Mesodermal cell (in vitro differentiated cells): ENCODE measurements around the gene ARHGAP10.
"Not testable (repeated sequence)": the region's sequence is repeated elsewhere in the genome, so short reads cannot be mapped to it uniquely, and the experiment has no call there.

Source experiments
- H3K27ac ChIP-seq: 2 replicates; pipeline ENCODE4 v1.7.0; 2013; ENCODE audit warnings: mild to moderate bottlenecking, low read depth, low read length, moderate library complexity; ENCODE audit not compliant: severe bottlenecking
- H3K36me3 ChIP-seq: 2 replicates; pipeline ENCODE4 v1.7.1; 2013; ENCODE audit warnings: mild to moderate bottlenecking, low read length, moderate library complexity; ENCODE audit not compliant: control insufficient read depth, insufficient read depth
- H3K4me1 ChIP-seq: one replicate; pipeline ENCODE4 v1.7.1; 2013; ENCODE audit warnings: mild to moderate bottlenecking, low read length; ENCODE audit not compliant: insufficient read depth, control insufficient read depth, poor library complexity, severe bottlenecking
- H3K4me3 ChIP-seq: 2 replicates; pipeline ENCODE4 v1.7.0; 2013; ENCODE audit warnings: low read length, control low read depth, mild to moderate bottlenecking; ENCODE audit not compliant: insufficient read depth, poor library complexity, severe bottlenecking; ENCODE audit errors: extremely low read depth
- H3K9me3 ChIP-seq: 2 replicates; pipeline ENCODE4 v1.7.1; 2013; ENCODE audit warnings: mild to moderate bottlenecking, low read length, moderate library complexity; ENCODE audit not compliant: control insufficient read depth
- WGBS, 2 experiments: methylation state at CpG; one replicate each; pipeline ENCODE4 v1.1.5; 2013; ENCODE audit warnings: missing lambda C conversion rate in 2 of 2; ENCODE audit not compliant: insufficient coverage in 2 of 2; 5-methylcytosine and 5-hydroxymethylcytosine counted together

ARHGAP10 gene

DNA sequence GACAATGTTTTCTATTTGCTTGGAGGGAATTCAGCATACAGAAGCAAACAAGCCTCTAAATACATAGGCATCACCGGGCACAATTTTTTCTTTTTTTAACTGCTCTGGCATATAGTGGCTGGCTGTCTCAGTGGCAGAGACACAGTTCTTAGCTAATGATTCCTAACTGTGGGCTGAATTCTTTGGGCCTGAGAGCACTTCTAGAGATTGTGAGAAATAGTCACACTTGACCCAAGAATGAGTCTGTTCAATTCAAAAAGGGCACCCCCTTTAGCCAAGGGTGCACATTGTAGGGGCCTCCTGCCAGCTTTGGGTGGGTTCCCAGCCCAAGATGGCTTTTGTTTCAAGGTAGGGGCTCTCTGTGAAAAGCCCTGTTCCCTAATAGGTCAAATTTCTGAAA lies 345.7 kb downstream of the ARHGAP10 start:
- no peak overlapping the region for H3K27ac ChIP-seq
- no CpG with 5 or more reads among the region's 1 CpG for WGBS, 2 experiments
- H3K9me3 ChIP-seq, result peaks cover 11% of the 10 kb centered on the region
- H3K4me3 ChIP-seq, result no peak overlapping the region
- H3K36me3 ChIP-seq, result peaks cover 31% of the 10 kb centered on the region
- H3K4me1 ChIP-seq, result no peaks in the 10 kb centered on the region

DNA sequence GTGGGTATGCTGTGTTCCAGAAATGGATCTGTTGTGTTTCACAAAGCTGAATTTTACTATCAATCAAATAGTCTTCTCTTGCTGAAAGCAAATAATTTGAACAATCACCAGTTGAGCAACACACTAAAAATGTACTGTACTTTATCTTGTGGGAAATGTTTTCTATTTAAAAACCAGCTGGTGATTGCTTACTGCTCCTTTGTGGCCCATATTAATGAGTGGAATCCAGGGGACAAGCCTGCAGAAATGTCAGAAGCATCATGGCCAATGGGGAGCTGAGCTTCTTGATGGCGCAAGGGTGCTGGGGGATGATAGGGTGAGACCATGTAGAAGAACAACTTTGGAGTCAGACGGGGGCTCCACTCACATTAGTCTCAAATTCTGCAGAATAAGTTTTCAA lies 346.2 kb downstream of the ARHGAP10 start:
- peaks cover 26% of the 10 kb centered on the region for H3K36me3 ChIP-seq
- WGBS, 2 experiments, result 93% methylated on average over 2 of the region's 2 CpGs; no CpG with 5 or more reads in 1 of the 2 experiments

DNA sequence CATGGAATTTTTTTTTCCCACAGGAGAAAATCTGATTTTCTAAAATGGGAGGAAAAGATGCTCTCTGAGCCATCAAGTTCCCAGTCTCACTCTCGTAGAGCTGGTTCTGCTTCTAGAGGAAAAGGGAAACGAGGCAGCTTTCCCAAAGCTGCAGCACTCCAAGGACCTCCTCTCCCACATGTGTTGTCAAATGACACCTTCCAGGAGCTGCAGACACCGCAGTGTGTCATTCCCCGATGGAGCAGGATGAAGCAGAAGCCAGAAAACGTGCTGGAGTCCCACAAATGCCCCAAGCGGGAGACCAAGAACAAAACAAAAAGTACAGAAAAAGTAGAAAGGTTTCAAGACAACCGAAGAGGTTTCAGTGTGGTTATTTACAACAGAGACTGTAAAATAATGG lies 348.1 kb downstream of the ARHGAP10 start:
- H3K27ac ChIP-seq, result no peak overlapping the region
- no peaks in the 10 kb centered on the region for H3K4me1 ChIP-seq
- WGBS, 2 experiments, result 77 to 95% methylated on average over 4 to 5 of the region's 7 CpGs
- no peak overlapping the region for H3K4me3 ChIP-seq
- peaks cover 8% of the 10 kb centered on the region for H3K36me3 ChIP-seq
- no peaks in the 10 kb centered on the region for H3K9me3 ChIP-seq

More for the DNA sequence above, 346.2 kb downstream of the ARHGAP10 start:
- Histone ChIP-seq H3K9me3 (peaks cover 11% of the 10 kb centered on the region), H3K27ac (no peak overlapping the region), H3K4me1 (no peaks in the 10 kb centered on the region), H3K4me3 (no peak overlapping the region)

DNA sequence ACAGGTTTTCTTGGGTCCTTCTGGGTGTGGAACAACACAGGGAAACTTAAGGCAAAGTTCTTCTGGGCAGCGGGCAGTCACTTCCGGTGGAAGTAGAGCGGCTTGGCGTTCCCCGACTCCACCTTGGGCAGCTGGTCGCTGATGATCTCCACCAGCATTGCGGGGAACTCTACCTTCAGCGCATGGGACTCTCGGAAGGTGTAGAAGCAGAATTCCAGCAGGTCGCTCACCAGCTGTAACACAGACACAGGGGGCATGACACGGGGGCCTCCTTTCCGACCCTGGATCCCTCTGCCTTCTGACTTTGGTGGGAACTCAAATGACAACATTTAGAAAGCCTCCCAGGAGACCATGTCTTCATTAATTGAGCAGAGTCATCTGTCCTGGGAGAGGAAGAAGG lies 349.4 kb downstream of the ARHGAP10 start:
- WGBS, 2 experiments, result 93 to 97% methylated on average over 12 of the region's 12 CpGs
- Histone ChIP-seq H3K27ac (no peak overlapping the region), H3K36me3 (peaks cover 5% of the 10 kb centered on the region), H3K4me3 (no peak overlapping the region), H3K9me3 (no peaks in the 10 kb centered on the region), H3K4me1 (no peaks in the 10 kb centered on the region)

DNA sequence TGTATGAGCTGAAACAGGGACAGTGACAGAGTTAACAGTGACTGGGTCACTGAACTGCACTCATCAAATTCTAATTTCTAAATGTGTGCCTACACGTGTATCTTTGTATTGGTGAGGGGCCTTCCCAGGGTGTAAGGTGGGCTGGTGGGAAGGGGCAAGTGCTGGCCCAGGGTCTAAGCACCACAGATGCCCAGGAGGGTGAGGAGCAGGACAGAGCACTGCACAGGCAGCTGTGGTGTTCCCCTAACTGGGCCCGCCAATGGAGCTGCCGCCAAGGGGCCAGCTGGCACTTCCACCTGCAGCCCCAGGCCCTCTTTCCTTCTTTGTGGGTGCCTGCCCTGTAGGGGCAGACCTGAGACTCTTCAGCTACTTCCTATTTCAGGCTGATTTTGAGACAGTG lies 349.9 kb downstream of the ARHGAP10 start:
- H3K9me3 ChIP-seq, result no peaks in the 10 kb centered on the region
- H3K36me3 ChIP-seq, result peaks cover 4% of the 10 kb centered on the region
- H3K27ac ChIP-seq, result no peak overlapping the region
- H3K4me3 ChIP-seq, result no peak overlapping the region
- 88 to 93% methylated on average over 2 to 3 of the region's 3 CpGs for WGBS, 2 experiments
- no peaks in the 10 kb centered on the region for H3K4me1 ChIP-seq

DNA sequence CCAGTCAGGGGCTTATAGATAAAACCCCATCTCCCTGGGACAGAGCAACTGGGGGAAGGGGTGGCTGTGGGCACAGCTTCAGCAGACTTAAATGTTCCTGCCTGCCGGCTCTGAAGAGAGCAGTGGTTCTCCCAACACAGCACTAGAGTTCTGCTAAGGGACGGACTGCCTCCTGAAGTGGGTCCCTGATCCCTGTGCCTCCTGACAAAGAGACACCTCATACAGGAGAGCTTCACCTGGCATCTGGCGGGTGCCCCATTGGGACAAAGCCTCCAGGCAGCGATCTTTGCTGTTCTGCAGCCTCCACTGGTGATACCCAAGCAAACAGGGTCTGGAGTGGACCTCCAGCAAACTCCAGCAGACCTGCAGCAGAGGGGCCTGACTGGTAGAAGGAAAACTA lies 351.2 kb downstream of the ARHGAP10 start:
- not testable (repeated sequence) for H3K9me3 ChIP-seq, H3K4me1 ChIP-seq, H3K27ac ChIP-seq, H3K36me3 ChIP-seq, H3K4me3 ChIP-seq
- 94 to 100% methylated on average over 2 to 3 of the region's 4 CpGs for WGBS, 2 experiments

DNA sequence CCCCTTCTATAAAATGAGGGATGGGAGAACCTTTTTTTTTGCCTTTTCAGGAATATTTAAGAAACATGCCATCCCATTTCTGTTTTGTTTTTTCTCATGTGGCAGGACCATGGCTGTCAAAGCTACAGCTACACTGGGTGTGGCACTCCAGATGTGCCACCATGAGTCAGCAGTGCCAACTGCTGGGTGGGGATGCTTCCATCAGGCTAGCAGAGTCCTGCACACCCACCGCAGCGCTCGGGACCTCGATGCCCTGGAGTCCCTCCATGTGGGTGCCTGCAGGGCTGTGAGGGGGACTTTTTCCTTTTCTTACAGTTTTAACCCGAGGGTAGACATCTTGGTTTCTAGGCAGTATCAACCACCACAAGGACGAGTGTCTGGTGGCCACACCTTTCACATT lies 357.7 kb downstream of the ARHGAP10 start:
- H3K36me3 ChIP-seq, result no peaks in the 10 kb centered on the region
- WGBS, 2 experiments, result 80 to 95% methylated on average over 5 of the region's 6 CpGs
- no peak overlapping the region for H3K4me3 ChIP-seq
- H3K4me1 ChIP-seq, result no peaks in the 10 kb centered on the region
- H3K9me3 ChIP-seq, result no peaks in the 10 kb centered on the region
- no peak overlapping the region for H3K27ac ChIP-seq

DNA sequence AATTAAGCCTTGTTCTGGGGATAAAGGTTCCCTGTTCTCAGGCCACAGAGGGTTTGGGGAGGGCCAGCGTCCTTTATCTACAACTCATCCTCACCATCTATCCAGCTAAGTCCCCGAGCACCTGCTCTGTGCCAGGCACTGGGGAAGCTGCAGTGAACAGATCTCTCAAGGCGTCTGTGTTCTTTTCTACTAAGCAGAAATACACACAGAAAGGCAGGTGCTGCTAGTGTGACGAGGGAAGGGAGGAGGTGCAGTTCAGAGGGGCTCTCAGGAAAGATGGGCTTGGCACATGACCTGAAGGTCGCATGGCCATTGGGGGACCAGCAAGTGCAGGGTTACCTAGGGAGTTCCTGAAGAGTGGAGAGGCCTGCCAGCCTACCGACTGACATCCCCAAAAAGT lies 358.1 kb downstream of the ARHGAP10 start:
- no peaks in the 10 kb centered on the region for H3K4me1 ChIP-seq
- 89 to 92% methylated on average over 3 to 4 of the region's 6 CpGs for WGBS, 2 experiments
- H3K36me3 ChIP-seq, result no peaks in the 10 kb centered on the region
- H3K27ac ChIP-seq, result no peak overlapping the region
- H3K4me3 ChIP-seq, result no peak overlapping the region
- H3K9me3 ChIP-seq, result no peaks in the 10 kb centered on the region

DNA sequence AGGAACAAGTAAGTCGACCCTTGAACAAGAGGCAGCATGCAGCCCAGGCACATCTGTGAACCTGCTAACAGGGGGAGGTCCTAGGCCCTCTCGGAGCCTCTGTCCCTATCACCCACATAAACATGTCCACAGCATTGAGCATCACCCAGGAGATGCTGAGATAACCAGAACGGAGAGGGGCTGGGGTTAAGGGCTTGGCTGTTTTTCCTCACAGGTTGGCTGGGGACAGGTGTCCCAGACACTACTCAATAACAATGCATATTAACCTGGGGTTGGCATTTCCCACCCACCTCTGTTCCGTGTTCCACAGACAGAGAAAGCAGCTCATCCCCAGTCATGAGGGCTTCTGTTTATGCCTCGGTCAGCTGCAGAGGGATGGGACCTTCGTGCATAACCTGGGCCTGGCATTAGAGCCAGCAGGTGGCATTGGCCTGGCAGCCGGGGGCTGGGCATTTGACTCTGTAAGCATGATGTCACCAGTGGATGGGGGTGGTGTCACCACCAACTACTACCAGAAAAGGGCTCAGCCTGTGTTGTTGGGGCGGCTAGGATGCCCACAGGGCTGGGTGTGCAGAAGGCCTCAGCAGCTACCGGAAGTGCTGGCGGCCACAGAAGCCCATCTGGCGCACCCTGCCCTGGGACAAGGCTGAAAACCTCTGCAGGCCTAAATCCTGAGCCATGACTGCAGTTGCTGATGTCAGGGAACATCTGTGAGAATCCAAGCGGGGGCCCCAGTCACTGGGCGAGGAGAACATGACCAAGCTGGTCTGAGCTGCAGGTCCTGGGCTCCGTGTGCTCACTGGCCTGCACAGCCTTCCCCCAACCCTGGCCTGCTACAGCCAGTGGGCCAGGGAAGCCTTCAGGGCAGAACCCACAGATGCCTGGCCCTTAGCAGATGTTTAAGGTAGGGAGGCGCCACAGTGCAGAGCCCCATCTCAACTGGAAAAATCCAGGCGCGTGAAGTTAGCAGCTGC lies 358.9 kb downstream of the ARHGAP10 start:
- H3K4me3 ChIP-seq, result no peak overlapping the region
- H3K27ac ChIP-seq, result no peak overlapping the region
- H3K4me1 ChIP-seq, result no peaks in the 10 kb centered on the region
- no peaks in the 10 kb centered on the region for H3K36me3 ChIP-seq
- no peaks in the 10 kb centered on the region for H3K9me3 ChIP-seq
- WGBS, 2 experiments, result 92 to 95% methylated on average over 12 of the region's 17 CpGs

DNA sequence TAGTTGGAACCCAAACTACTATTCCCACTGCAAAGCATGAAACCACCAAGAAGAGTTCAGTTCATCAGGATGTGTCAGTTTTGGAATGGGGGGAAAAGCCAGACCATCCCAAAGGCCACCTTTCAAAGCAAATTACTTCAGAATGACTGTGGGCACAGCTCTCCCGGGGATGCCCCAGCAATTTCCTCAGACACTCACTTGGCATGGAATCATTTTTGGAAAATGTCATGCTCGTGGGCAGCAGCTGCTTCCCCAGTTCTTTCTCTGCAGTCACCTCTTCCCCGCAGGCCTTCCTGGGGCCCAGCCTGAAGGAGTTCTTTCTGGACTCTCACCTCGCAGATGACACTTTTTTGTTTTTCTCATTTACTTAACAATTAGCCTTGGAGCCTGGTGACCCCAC lies 360.0 kb downstream of the ARHGAP10 start:
- 84 to 96% methylated on average over 4 of the region's 4 CpGs for WGBS, 2 experiments
- Histone ChIP-seq H3K9me3 (no peaks in the 10 kb centered on the region), H3K27ac (no peak overlapping the region)

DNA sequence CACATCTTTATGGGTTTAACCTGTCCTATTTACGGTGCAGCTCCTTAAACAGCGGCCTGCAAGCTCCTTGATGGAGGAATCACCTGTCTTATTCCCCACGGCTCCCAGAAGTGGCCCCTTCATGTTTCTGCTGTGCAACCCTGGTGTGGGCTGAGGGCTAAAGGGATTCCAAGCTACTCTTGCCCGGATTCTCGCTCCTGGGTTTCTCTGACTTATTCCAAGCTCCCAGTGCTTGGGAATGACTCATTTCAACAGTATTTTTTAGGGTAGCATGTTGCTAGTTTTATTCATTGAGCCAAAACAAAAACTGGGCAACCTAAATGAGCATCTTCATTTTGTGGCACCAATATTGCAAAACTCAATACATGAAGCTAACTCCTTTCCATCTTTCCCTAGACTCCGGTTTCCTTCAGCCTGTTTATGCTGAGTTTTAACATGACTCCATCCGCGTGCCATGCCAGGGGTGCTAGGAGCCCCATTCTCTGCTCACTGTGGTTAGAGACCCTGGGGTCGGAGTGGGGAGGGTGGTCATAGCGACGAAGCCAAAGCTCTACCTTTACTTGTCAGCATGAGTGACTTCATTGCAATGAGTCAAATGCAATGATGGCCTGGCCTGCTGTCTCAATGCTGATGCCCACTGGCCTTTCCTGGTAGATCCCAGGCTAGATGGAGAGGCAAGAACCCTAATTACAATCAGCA lies 360.6 kb downstream of the ARHGAP10 start:
- Histone ChIP-seq H3K4me1 (no peaks in the 10 kb centered on the region), H3K27ac (no peak overlapping the region), H3K9me3 (no peaks in the 10 kb centered on the region), H3K4me3 (no peak overlapping the region), H3K36me3 (no peaks in the 10 kb centered on the region)
- WGBS, 2 experiments, result 92 to 94% methylated on average over 6 to 10 of the region's 11 CpGs

More for the DNA sequence above, 360.0 kb downstream of the ARHGAP10 start:
- Histone ChIP-seq H3K36me3 (no peaks in the 10 kb centered on the region), H3K4me3 (no peak overlapping the region), H3K4me1 (no peaks in the 10 kb centered on the region)
